Erythroblast (primary cell): ENCODE data around the gene FANK1.

Experiments used
- GATA1 ChIP-seq: IDR thresholded peaks from 2 replicates; pipeline ENCODE4 v1.6.1; 2011; ENCODE audit warnings: low read depth, mild to moderate bottlenecking, control low read depth, low read length, moderate library complexity
- POLR2A ChIP-seq: IDR thresholded peaks from 2 replicates; pipeline ENCODE4 v1.6.1; 2011; ENCODE audit warnings: mild to moderate bottlenecking, low read length

DNA sequence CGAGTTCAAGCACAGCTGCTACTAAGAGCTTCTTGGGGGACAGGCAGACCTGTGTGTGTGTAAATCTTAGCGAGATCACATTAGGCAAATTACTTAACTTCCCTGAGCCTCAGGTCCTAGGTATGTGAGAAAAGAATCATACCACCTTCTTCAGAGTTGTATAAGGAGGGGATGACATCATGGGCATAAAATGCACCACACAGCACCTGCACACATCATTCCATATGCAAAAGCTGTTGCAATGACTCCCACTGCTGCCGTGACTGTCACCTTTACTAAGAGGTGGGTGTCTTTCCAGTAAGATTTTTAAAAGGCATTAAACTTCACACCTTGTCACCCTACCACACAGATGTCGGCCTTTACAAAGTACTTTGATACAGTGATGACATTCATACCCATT, 146.0 kb downstream of the FANK1 start:
- no peak for TF ChIP-seq POLR2A
- TF ChIP-seq GATA1 = no peak
